Nephron progenitor cell (in vitro differentiated cells): ENCODE results near the gene SH2B3.

Experiments used
- DNase-seq: peaks from one replicate; pipeline ENCODE4 v3.0.0; 2021
- H3K27ac Mint-ChIP-seq: 2 replicates; pipeline ENCODE4 v1.8.0; 2021; ENCODE audit warnings: mild to moderate bottlenecking, moderate library complexity, mixed read lengths
- H3K27me3 Mint-ChIP-seq: 2 replicates; pipeline ENCODE4 v1.8.0; 2021; ENCODE audit warnings: mild to moderate bottlenecking, low read depth, mixed read lengths; ENCODE audit not compliant: poor library complexity
- H3K36me3 Mint-ChIP-seq: 2 replicates; pipeline ENCODE4 v1.8.0; 2021; ENCODE audit warnings: low read depth, mixed read lengths
- H3K4me1 Mint-ChIP-seq: 2 replicates; pipeline ENCODE4 v1.8.0; 2021; ENCODE audit warnings: mixed read lengths
- H3K4me3 Mint-ChIP-seq: 2 replicates; pipeline ENCODE4 v1.8.0; 2021; ENCODE audit warnings: mild to moderate bottlenecking, moderate library complexity, mixed read lengths
- H3K9me3 Mint-ChIP-seq: 2 replicates; pipeline ENCODE4 v1.8.0; 2021; ENCODE audit warnings: mild to moderate bottlenecking, moderate library complexity, mixed read lengths
- TF ChIP-seq, protein P1 (sequence below): fragments of 200-600 bp; sonication (generic); IDR thresholded peaks from 2 replicates; pipeline ENCODE4 v1.5.0; 2021; ENCODE audit warnings: antibody characterized with exemption

SH2B3 gene

DNA sequence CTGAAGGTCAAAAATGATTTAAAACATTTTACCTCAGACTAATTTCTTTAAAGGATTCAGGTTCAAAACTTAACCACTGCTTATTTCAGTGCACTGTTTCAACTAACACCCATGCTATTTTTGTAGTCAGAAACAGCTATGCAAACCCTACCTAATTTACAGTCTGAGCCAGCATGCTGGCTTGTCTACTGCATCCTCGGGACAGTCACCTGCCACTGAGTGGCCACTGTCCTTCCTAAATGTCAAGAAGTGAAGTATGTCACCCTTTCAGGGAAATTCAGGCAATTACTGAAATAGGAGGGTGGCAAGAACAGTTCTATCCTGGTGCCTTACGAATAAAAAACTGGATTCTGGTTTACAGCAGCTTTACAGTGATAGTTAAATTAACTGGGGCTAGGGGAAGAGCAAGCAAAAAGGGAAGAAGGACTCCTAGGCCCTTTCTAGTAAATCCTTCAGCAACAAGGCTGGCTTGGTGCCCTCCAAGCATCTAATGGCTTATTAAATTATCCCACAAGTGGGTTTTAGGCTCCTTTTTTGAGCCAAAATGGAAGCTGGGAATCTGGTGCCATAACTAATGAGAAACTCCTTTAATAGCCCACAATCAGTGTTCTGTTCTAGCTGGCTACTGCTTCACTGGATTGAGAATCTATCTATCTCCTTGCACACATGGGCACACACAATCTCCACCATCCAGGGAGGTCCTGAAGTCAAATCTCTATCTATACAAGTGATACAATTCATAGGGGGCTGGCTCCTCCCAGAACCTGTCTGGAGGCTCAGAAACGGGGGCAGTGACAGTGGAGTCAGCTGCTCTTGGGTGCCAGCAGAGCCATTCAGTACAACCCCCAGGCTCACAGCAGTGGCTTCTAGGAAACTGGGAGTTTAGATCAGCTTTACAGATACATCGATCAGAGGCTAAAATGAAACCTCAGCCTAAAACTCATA lies 43.4 kb downstream of the SH2B3 start:
- Mint-ChIP-seq H3K27ac (peak overlapping the region; percentile 96), H3K9me3 (no peaks in the 10 kb centered on the region), H3K4me1 (peaks cover 48% of the 10 kb centered on the region), H3K4me3 (no peak overlapping the region), H3K27me3 (no peaks in the 10 kb centered on the region), H3K36me3 (peaks cover 45% of the 10 kb centered on the region)
- DNase-seq: no peak
- TF ChIP-seq, protein P1, sequence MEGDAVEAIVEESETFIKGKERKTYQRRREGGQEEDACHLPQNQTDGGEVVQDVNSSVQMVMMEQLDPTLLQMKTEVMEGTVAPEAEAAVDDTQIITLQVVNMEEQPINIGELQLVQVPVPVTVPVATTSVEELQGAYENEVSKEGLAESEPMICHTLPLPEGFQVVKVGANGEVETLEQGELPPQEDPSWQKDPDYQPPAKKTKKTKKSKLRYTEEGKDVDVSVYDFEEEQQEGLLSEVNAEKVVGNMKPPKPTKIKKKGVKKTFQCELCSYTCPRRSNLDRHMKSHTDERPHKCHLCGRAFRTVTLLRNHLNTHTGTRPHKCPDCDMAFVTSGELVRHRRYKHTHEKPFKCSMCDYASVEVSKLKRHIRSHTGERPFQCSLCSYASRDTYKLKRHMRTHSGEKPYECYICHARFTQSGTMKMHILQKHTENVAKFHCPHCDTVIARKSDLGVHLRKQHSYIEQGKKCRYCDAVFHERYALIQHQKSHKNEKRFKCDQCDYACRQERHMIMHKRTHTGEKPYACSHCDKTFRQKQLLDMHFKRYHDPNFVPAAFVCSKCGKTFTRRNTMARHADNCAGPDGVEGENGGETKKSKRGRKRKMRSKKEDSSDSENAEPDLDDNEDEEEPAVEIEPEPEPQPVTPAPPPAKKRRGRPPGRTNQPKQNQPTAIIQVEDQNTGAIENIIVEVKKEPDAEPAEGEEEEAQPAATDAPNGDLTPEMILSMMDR: no peak

DNA sequence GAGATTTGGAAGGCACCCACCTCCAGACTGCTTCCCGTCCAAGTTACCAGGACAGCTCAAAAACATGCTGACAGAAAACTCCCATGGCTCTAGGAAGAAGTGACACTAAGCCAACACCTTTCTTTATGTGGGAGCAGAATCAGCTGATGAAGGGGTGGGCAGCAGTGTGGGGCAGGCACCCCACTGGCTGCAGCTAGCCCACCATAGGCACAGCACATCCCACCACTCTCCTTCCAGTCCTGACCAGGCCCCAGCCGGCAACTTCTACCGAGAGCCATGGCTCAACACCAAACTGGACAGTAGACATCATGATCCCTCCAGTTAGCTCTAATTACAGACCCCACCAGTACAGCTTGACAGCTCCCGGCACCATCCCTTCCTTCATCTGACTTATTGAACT lies 45.0 kb downstream of the SH2B3 start:
- Mint-ChIP-seq H3K4me3 (no peak overlapping the region), H3K9me3 (no peaks in the 10 kb centered on the region), H3K4me1 (peaks cover 46% of the 10 kb centered on the region), H3K27ac (peak overlapping the region; percentile 94), H3K36me3 (peaks cover 48% of the 10 kb centered on the region), H3K27me3 (no peaks in the 10 kb centered on the region)
- TF ChIP-seq, protein P1: no peak
- DNase-seq: no peak

DNA sequence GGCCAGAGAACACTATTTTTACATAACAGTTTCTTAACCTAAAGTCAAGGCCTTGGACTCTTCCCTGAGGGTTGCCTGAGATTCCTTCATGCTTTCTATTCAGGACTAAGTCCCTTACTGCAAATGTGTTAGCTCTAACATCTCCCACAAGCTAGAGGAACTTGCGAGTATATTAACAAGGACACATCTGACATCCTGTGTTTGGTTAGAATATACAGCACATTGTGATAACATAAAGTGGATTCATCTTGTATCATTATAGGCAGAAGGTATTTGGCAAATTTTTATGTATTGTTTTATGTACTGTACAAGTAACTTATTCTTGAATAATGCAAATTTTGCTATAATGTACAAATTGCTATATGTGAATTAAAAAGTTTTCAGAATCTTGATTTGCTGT lies 45.5 kb downstream of the SH2B3 start:
- no peaks in the 10 kb centered on the region for H3K9me3 Mint-ChIP-seq
- H3K27me3 Mint-ChIP-seq: no peaks in the 10 kb centered on the region
- no peak for DNase-seq
- no peak overlapping the region for H3K4me3 Mint-ChIP-seq
- H3K27ac Mint-ChIP-seq: peak overlapping the region; percentile 19
- TF ChIP-seq, protein P1: no peak
- peaks cover 40% of the 10 kb centered on the region for H3K4me1 Mint-ChIP-seq
- H3K36me3 Mint-ChIP-seq: peaks cover 54% of the 10 kb centered on the region

DNA sequence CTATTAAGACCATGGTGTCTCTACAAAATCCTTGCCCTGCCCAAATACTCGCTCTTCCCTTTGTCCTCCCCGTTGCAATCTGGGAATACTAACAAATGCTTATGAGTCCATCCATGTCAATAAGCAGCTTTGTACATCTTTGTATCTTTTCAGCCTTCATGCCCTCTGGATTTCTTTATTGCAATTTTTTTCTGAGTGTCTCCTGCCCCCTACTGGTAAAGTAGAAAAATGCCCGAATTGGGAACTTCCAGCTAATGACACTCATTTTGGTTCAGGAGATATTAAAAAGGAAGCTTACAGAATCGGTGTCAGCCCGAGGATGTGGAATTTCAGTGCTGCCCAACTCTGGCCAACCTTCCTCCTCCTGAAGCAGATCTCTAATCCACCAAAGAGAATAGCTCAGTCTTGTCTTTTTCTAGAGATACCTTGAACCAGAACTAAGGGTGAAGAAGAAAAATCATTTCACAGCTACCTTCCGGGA lies 46.0 kb downstream of the SH2B3 start:
- Mint-ChIP-seq H3K36me3 (peaks cover 53% of the 10 kb centered on the region), H3K9me3 (no peaks in the 10 kb centered on the region), H3K27ac (no peak overlapping the region), H3K4me1 (peaks cover 36% of the 10 kb centered on the region), H3K4me3 (no peak overlapping the region), H3K27me3 (no peaks in the 10 kb centered on the region)
- DNase-seq: no peak
- TF ChIP-seq, protein P1: peak; percentile 70

DNA sequence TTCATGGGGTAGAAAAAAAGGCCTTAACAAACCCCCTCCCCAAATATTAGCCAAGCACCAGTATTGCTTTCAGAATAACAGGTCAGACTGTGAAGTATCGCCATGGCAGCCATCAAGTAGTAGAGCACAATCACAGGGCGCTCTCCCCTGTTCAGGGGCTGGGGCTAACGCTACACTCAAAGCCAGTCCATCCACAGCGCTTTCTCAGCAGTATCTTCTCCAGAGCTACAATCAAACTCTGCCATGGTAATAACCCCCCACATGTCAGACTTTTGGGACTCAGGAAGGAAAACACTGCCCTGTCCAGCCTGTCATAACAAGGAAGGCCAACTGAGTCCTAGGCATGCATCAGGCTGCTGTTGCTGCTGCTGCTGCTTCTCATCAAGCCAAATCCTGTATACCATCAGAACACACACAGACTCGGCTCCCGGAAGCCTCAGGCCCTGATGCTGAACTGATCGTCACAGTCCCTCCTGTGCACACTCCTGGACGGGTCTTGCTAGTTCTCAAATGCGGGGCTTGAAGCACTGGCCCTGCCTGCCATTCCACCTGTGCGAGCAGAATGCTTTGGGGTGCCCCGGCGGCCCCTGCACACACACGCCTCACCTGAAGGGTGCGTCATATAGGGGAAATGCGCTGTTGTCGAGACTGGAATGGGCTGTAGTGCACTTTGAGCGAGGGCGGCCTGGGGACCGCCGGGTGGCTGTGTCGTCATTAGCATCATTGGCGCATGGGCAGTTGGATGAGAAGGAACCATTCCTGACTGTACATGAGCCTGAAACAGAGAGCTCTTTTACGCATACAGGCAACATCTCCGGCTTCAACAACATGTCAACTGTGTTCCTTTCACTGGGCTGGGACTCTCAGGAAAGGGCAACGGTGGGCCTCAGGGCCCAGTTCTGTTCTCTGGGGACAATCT lies 47.6 kb downstream of the SH2B3 start:
- no peak for DNase-seq
- Mint-ChIP-seq H3K4me3 (no peak overlapping the region), H3K27ac (peak overlapping the region; percentile 69), H3K4me1 (peaks cover 25% of the 10 kb centered on the region), H3K9me3 (no peaks in the 10 kb centered on the region), H3K36me3 (peaks cover 54% of the 10 kb centered on the region), H3K27me3 (no peaks in the 10 kb centered on the region)
- TF ChIP-seq, protein P1: no peak
